ENCODE measurements around the gene RREB1. TPM values are rescaled to one million over a fixed set of nuclear protein-coding genes. Genes with fewer than 3 reads are reported as not detected.

The RREB1 gene
- total and polyA plus RNA-seq, 2 experiments from 2014 or later: 6.4 to 12.4 TPM

DNA sequence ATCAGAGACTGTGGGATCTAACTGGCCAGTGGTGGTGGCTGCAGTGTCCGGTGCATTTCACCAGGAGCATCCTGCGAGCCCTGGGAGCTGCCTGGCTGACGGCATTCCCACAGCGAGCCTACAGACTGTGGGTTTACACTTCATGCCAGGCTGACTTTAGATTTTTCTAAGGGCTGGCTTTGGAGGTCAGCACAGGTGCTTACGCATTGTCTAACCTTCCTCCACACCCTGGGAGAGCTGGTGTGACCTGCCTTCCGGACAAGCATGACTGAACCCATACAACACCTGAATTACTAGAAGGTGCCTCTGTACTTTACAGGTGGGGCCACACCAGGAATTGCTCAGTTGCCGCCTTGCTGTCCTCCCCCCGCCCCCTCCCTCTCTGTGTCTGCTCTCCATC, 96.2 kb downstream of the RREB1 start:
- no peaks in the 10 kb centered on the region for H4K20me1 ChIP-seq (ENCODE audit: insufficient read depth)
- no peak for DNase-seq
- in situ Hi-C loops (cut with MboI): no loop called here
- H3K27ac ChIP-seq: no peak overlapping the region
- H3K9me3 ChIP-seq (ENCODE audit: low read depth): no peaks in the 10 kb centered on the region
- no peaks in the 10 kb centered on the region for H3K9me2 ChIP-seq (ENCODE audit: insufficient read depth)
- H3K36me3 ChIP-seq (ENCODE audit: low read depth): 0 out of 2 replicates have a peak, but pooled peaks cover 15% of the 10 kb centered on the region
- no peaks in the 10 kb centered on the region for H3K27me3 ChIP-seq (replicated peaks; ENCODE audit: insufficient read depth)
- H3K9ac ChIP-seq: no peak overlapping the region
- H3K4me3 ChIP-seq: no peak overlapping the region
- no peak overlapping the region for H3K4me2 ChIP-seq (ENCODE audit: unreplicated experiment)
- peaks cover 5% of the 10 kb centered on the region; the same call in 1 of the 2 replicates for H3K4me1 ChIP-seq (ENCODE audit: insufficient read depth)
- H3K79me2 ChIP-seq (ENCODE audit: insufficient read depth): peaks cover 81% of the 10 kb centered on the region
- no peak for TF ChIP-seq EZH2 (IDR thresholded peaks at IDR 0.05; ENCODE audit: insufficient read depth, poor library complexity, severe bottlenecking)
- no peak for TF ChIP-seq EZH2phosphoT487 (IDR thresholded peaks at IDR 0.05; ENCODE audit: insufficient read depth, low read depth)
- H2AFZ ChIP-seq: no peak overlapping the region
- WGBS, 2 experiments (ENCODE audit: low coverage in 1 of 2, low lambda C conversion rate in 2 of 2, missing lambda C conversion rate in 2 of 2): 95 to 99% methylated on average over 8 of the region's 8 CpGs
- no peaks in the 10 kb centered on the region for H3F3A ChIP-seq (ENCODE audit: insufficient read depth)

DNA sequence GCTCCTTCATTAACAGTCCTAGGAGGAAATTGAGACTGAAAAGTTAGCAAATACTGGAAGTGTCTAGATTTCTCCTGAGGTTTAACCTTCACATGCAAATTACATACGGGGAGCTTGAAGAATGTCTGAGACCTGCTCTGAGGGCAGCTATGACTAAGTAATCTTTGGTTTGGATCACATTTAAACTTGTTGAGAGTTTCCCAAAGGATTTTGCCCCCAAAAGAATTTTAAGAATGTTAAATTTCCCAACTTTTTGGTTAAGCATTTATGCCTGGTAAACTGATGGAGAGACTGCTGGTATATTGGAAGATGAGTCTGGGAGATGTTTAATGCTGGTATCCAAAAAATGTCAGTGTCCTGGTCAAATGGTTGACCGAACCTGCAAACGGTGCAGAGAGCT, 97.0 kb downstream of the RREB1 start:
- Histone ChIP-seq H3K27ac (peak overlapping the region; percentile 30; the same call in 1 of the 2 replicates), H3K9me2 (ENCODE audit: insufficient read depth) (no peaks in the 10 kb centered on the region), H3K4me2 (ENCODE audit: unreplicated experiment) (no peak overlapping the region), H3F3A (ENCODE audit: insufficient read depth) (no peaks in the 10 kb centered on the region), H3K4me1 (ENCODE audit: insufficient read depth) (peaks cover 5% of the 10 kb centered on the region; the same call in 1 of the 2 replicates), H3K79me2 (ENCODE audit: insufficient read depth) (peaks cover 81% of the 10 kb centered on the region), H3K36me3 (ENCODE audit: low read depth) (0 out of 2 replicates have a peak, but pooled peaks cover 13% of the 10 kb centered on the region), H4K20me1 (ENCODE audit: insufficient read depth) (no peaks in the 10 kb centered on the region), H2AFZ (no peak overlapping the region), H3K9ac (no peak overlapping the region), H3K27me3 (replicated peaks; ENCODE audit: insufficient read depth) (no peaks in the 10 kb centered on the region), H3K9me3 (ENCODE audit: low read depth) (no peaks in the 10 kb centered on the region), H3K4me3 (no peak overlapping the region)
- in situ Hi-C loops (cut with MboI): no loop called here
- TF ChIP-seq EZH2 (IDR thresholded peaks at IDR 0.05; ENCODE audit: insufficient read depth, poor library complexity, severe bottlenecking): no peak
- 76% methylated on average over 3 of the region's 3 CpGs for WGBS, 2 experiments (ENCODE audit: low coverage in 1 of 2, low lambda C conversion rate in 2 of 2, missing lambda C conversion rate in 2 of 2)
- peak; percentile 33 for DNase-seq

DNA sequence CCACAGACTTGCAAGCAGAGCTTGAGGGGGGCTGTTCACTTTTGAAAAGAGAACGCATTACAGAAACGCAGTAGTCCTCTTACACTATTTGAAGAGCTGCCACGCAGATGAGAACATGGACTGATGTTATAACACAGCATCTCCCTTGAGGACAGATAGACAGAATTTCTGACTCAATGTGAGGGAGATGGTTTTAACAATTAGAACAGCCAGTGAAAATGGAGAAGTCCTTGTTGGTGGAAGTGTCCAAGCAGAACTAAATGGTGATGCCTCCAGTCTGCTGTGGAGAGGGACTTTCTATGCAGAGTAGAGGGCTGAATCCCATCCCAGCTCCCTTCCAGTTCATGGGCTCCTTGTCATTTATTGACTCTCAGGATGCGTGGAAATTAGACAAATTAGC, 100.0 kb downstream of the RREB1 start:
- TF ChIP-seq EZH2 (IDR thresholded peaks at IDR 0.05; ENCODE audit: insufficient read depth, poor library complexity, severe bottlenecking): no peak
- WGBS, 2 experiments (ENCODE audit: low coverage in 1 of 2, low lambda C conversion rate in 2 of 2, missing lambda C conversion rate in 2 of 2): 91 to 99% methylated on average over 4 of the region's 4 CpGs
- H3F3A ChIP-seq (ENCODE audit: insufficient read depth): no peaks in the 10 kb centered on the region
- no peak for DNase-seq
- in situ Hi-C loops (cut with MboI): no loop called here
- H3K9me2 ChIP-seq (ENCODE audit: insufficient read depth): no peaks in the 10 kb centered on the region
- H3K9me3 ChIP-seq (ENCODE audit: low read depth): no peaks in the 10 kb centered on the region
- H3K36me3 ChIP-seq (ENCODE audit: low read depth): peaks cover 21% of the 10 kb centered on the region
- no peaks in the 10 kb centered on the region for H3K27me3 ChIP-seq (replicated peaks; ENCODE audit: insufficient read depth)
- peaks cover 56% of the 10 kb centered on the region for H3K79me2 ChIP-seq (ENCODE audit: insufficient read depth)
- peaks cover 5% of the 10 kb centered on the region; the same call in 1 of the 2 replicates for H3K4me1 ChIP-seq (ENCODE audit: insufficient read depth)
- H4K20me1 ChIP-seq (ENCODE audit: insufficient read depth): no peaks in the 10 kb centered on the region
- no peak overlapping the region for H2AFZ ChIP-seq
- no peak overlapping the region for H3K4me2 ChIP-seq (ENCODE audit: unreplicated experiment)
- no peak overlapping the region for H3K27ac ChIP-seq
- H3K4me3 ChIP-seq: no peak overlapping the region
- H3K9ac ChIP-seq: no peak overlapping the region

DNA sequence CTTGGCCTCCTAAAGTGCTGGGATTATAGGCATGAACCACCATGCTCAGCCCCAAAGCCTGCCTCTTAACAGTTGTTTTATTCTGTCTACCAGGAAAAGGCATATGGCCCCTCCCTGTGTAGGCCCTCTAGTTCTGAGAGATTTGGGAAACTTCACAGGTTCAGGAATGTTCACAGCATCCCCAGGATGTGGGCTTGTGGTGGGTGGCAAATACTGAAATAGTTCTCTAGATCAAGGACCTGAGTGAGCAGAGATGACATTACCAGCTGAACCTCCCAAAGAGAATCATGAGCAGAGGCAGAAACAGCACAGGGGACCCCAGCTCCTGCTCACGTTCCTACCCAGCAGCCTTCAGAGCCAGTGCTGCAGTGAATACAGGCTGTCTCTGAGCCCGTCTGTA, 105.7 kb downstream of the RREB1 start:
- WGBS, 2 experiments (ENCODE audit: low coverage in 1 of 2, low lambda C conversion rate in 2 of 2, missing lambda C conversion rate in 2 of 2): 96 to 98% methylated on average over 2 of the region's 2 CpGs
- in situ Hi-C loops (cut with MboI): no loop called here
- no peak for DNase-seq
- peaks cover 32% of the 10 kb centered on the region for H3K36me3 ChIP-seq (ENCODE audit: low read depth)
- no peaks in the 10 kb centered on the region; the same call in 1 of the 2 replicates for H3K4me1 ChIP-seq (ENCODE audit: insufficient read depth)
- H3K27me3 ChIP-seq (replicated peaks; ENCODE audit: insufficient read depth): no peaks in the 10 kb centered on the region
- no peaks in the 10 kb centered on the region for H3K9me3 ChIP-seq (ENCODE audit: low read depth)
- peaks cover 31% of the 10 kb centered on the region for H3K79me2 ChIP-seq (ENCODE audit: insufficient read depth)
- TF ChIP-seq EZH2 (IDR thresholded peaks at IDR 0.05; ENCODE audit: insufficient read depth, poor library complexity, severe bottlenecking) (no peak), EZH2phosphoT487 (IDR thresholded peaks at IDR 0.05; ENCODE audit: insufficient read depth, low read depth) (no peak)
- no peaks in the 10 kb centered on the region for H3F3A ChIP-seq (ENCODE audit: insufficient read depth)
- H3K9ac ChIP-seq: no peak overlapping the region
- H3K4me2 ChIP-seq (ENCODE audit: unreplicated experiment): no peak overlapping the region
- H3K27ac ChIP-seq: no peak overlapping the region
- H4K20me1 ChIP-seq (ENCODE audit: insufficient read depth): no peaks in the 10 kb centered on the region
- no peaks in the 10 kb centered on the region for H3K9me2 ChIP-seq (ENCODE audit: insufficient read depth)
- H3K4me3 ChIP-seq: no peak overlapping the region
- H2AFZ ChIP-seq: no peak overlapping the region

DNA sequence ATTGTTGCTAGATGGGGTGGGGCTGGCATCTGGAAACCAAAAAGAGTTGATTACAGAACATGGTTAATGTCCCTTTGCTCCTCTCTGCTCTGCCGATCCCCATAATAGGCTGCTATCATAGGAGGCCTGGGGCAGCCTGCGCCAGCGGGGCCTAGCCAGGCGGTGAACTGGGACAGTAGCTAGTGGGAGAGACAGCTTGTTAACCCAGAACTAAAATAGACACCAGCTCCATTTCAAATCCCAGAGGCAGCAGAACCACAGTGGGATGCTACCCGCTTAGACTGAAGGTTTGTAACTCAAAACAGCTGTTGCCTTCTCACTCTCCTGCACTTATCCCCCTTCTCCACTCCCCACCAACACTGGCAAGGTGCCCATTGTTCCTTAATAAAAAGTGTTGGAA, 106.7 kb downstream of the RREB1 start:
- WGBS, 2 experiments (ENCODE audit: low coverage in 1 of 2, low lambda C conversion rate in 2 of 2, missing lambda C conversion rate in 2 of 2): 78 to 80% methylated on average over 5 of the region's 5 CpGs
- Histone ChIP-seq H3K27me3 (replicated peaks; ENCODE audit: insufficient read depth) (no peaks in the 10 kb centered on the region), H3K79me2 (ENCODE audit: insufficient read depth) (peaks cover 24% of the 10 kb centered on the region), H2AFZ (no peak overlapping the region), H3K27ac (no peak overlapping the region), H3K36me3 (ENCODE audit: low read depth) (peaks cover 32% of the 10 kb centered on the region), H3K9me3 (ENCODE audit: low read depth) (no peaks in the 10 kb centered on the region), H4K20me1 (ENCODE audit: insufficient read depth) (no peaks in the 10 kb centered on the region), H3K4me2 (ENCODE audit: unreplicated experiment) (no peak overlapping the region), H3K9me2 (ENCODE audit: insufficient read depth) (no peaks in the 10 kb centered on the region), H3K9ac (no peak overlapping the region), H3K4me3 (no peak overlapping the region), H3K4me1 (ENCODE audit: insufficient read depth) (peaks cover 2% of the 10 kb centered on the region), H3F3A (ENCODE audit: insufficient read depth) (no peaks in the 10 kb centered on the region)
- TF ChIP-seq EZH2phosphoT487 (IDR thresholded peaks at IDR 0.05; ENCODE audit: insufficient read depth, low read depth) (no peak), EZH2 (IDR thresholded peaks at IDR 0.05; ENCODE audit: insufficient read depth, poor library complexity, severe bottlenecking) (no peak)
- DNase-seq: no peak
- in situ Hi-C loops (cut with MboI): no loop called here
